Osteoblast (primary cell): Measurements from ENCODE around the gene GSG1L2. TPM values are rescaled to one million over a fixed set of nuclear protein-coding genes. Genes with fewer than 3 reads are reported as not detected.
"Not testable (repeated sequence)": the region's sequence is repeated elsewhere in the genome, so short reads cannot be mapped to it uniquely, and the experiment has no call there.

Experiments
- DNase-seq: peaks from one replicate; pipeline ENCODE4 v3.0.0; 2011; ENCODE audit warnings: low spot score, mixed read lengths; ENCODE audit not compliant: insufficient read length; ENCODE audit errors: missing footprints
- H2AFZ ChIP-seq: 2 replicates; pipeline ENCODE4 v1.6.0; 2011; ENCODE audit warnings: mild to moderate bottlenecking, low read length
- H3K27ac ChIP-seq: 2 replicates; pipeline ENCODE4 v1.5.1; 2011; ENCODE audit warnings: mild to moderate bottlenecking, low read depth, low read length, moderate library complexity
- H3K27me3 ChIP-seq: 2 replicates; pipeline ENCODE4 v1.6.0; 2012; ENCODE audit warnings: mild to moderate bottlenecking, control low read depth, inconsistent platforms, low read length, moderate library complexity; ENCODE audit not compliant: insufficient read depth
- H3K36me3 ChIP-seq: 2 replicates; pipeline ENCODE4 v1.5.1; 2011; ENCODE audit warnings: mild to moderate bottlenecking, low read length, control low read depth, moderate library complexity; ENCODE audit not compliant: insufficient read depth
- H3K4me1 ChIP-seq: 2 replicates; pipeline ENCODE4 v1.5.1; 2011; ENCODE audit warnings: mild to moderate bottlenecking, low read length, control low read depth, moderate library complexity; ENCODE audit not compliant: insufficient read depth
- H3K4me2 ChIP-seq: 2 replicates; pipeline ENCODE4 v1.6.0; 2011; ENCODE audit warnings: mild to moderate bottlenecking, low read length; ENCODE audit not compliant: insufficient read depth
- H3K4me3 ChIP-seq: fragments of 200-600 bp; sonication (generic); 3 replicates; pipeline ENCODE4 v1.5.1; 2012; ENCODE audit warnings: mild to moderate bottlenecking, low read length, inconsistent platforms; ENCODE audit not compliant: insufficient read depth
- H3K79me2 ChIP-seq: 2 replicates; pipeline ENCODE4 v1.6.0; 2012; ENCODE audit warnings: mild to moderate bottlenecking, low read length, control low read depth, inconsistent platforms; ENCODE audit not compliant: insufficient read depth
- H3K9me3 ChIP-seq: 2 replicates; pipeline ENCODE4 v1.5.1; 2011; ENCODE audit warnings: low read depth, low read length, control low read depth
- H4K20me1 ChIP-seq: 2 replicates; pipeline ENCODE4 v1.6.0; 2012; ENCODE audit warnings: mild to moderate bottlenecking, low read length, control low read depth; ENCODE audit not compliant: insufficient read depth
- total RNA-seq: library from RNA; depleted of rRNA; stranded (reverse); fragments of >200 nt; gene quantifications from 2 replicates; pipeline ENCODE4 v1.2.3, GENCODE V29; 2012
- TF ChIP-seq, protein P1 (sequence below): IDR thresholded peaks from 2 replicates; pipeline ENCODE4 v1.5.1; 2011; ENCODE audit warnings: mild to moderate bottlenecking, low read depth, low read length, moderate library complexity; ENCODE audit errors: extremely low read depth

Gene GSG1L2
- total RNA-seq, 1 donor = not detected

DNA sequence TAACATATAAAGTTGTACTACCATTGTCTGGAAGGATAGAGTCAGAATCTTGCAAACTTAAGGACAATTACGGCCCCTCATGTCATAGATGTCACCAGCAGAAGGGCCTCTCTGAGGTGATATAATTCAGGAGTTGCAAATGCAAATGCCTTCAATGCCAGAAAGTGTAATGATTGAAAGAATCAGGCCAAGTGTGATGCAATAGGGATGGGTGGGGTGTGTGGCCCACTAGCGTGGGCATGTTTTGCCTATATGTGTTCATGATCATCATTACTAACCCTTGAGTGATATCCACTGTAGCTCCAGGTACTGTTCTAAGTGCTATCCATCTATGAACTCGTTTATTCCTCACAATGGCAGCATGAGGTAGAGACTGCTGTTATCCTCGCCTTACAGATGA lies 31.6 kb downstream of the GSG1L2 start:
- DNase-seq = no peak
- TF ChIP-seq, protein P1, sequence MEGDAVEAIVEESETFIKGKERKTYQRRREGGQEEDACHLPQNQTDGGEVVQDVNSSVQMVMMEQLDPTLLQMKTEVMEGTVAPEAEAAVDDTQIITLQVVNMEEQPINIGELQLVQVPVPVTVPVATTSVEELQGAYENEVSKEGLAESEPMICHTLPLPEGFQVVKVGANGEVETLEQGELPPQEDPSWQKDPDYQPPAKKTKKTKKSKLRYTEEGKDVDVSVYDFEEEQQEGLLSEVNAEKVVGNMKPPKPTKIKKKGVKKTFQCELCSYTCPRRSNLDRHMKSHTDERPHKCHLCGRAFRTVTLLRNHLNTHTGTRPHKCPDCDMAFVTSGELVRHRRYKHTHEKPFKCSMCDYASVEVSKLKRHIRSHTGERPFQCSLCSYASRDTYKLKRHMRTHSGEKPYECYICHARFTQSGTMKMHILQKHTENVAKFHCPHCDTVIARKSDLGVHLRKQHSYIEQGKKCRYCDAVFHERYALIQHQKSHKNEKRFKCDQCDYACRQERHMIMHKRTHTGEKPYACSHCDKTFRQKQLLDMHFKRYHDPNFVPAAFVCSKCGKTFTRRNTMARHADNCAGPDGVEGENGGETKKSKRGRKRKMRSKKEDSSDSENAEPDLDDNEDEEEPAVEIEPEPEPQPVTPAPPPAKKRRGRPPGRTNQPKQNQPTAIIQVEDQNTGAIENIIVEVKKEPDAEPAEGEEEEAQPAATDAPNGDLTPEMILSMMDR = no peak
- Histone ChIP-seq H4K20me1 (no peaks in the 10 kb centered on the region), H3K36me3 (no peaks in the 10 kb centered on the region), H3K4me1 (no peaks in the 10 kb centered on the region), H3K9me3 (no peaks in the 10 kb centered on the region), H3K4me2 (no peak overlapping the region), H3K4me3 (no peak overlapping the region), H3K27me3 (no peaks in the 10 kb centered on the region), H3K27ac (no peak overlapping the region), H2AFZ (no peak overlapping the region), H3K79me2 (no peaks in the 10 kb centered on the region)

DNA sequence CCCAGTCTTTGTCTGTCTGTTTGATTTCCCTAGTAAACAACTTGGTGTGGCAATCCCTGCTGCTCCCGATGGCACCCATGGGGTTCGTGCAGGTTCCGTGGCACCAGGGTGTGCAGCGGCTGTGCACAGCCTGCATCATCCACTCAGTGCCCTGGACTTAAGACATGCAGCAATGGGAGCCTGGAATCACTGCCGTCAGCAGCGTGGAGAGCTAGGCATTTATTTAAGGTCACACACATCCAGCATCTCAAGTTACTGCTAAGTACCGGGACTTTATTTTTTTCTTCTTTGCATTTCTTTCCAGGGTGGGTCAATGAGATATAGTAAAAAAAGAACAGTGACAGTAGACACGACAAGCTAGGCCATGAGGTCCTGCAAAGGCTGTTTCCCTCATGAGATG lies 33.3 kb downstream of the GSG1L2 start:
- Histone ChIP-seq H3K4me2 (no peak overlapping the region), H3K27me3 (no peaks in the 10 kb centered on the region), H4K20me1 (no peaks in the 10 kb centered on the region), H3K79me2 (no peaks in the 10 kb centered on the region), H2AFZ (no peak overlapping the region), H3K36me3 (no peaks in the 10 kb centered on the region), H3K9me3 (no peaks in the 10 kb centered on the region), H3K4me1 (no peaks in the 10 kb centered on the region), H3K4me3 (no peak overlapping the region), H3K27ac (no peak overlapping the region)
- no peak for DNase-seq
- TF ChIP-seq, protein P1 = no peak

DNA sequence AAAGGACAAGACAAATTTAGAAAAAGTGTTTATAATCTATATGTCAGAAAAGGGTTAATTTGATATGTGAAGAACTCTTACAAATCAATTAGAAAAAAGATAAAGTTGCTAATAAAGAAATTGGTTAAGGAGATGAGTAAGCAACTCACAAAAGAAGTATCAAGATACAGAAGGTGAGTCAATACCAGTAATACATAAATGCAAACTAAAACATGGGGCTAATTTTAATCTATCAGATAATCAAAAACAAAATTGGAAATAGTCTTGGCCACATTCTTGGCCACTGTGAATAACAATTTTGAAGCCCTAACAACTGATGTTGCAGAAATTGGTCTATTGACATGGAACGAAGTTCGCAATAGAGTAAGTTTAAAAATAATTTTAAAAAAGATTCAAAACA lies 37.3 kb downstream of the GSG1L2 start:
- Histone ChIP-seq H3K4me1 (no peaks in the 10 kb centered on the region), H3K9me3 (no peaks in the 10 kb centered on the region), H3K27me3 (no peaks in the 10 kb centered on the region), H3K4me2 (no peak overlapping the region), H4K20me1 (no peaks in the 10 kb centered on the region), H3K36me3 (no peaks in the 10 kb centered on the region), H3K4me3 (no peak overlapping the region), H3K27ac (no peak overlapping the region), H2AFZ (no peak overlapping the region), H3K79me2 (no peaks in the 10 kb centered on the region)
- TF ChIP-seq, protein P1 = no peak
- DNase-seq = no peak

DNA sequence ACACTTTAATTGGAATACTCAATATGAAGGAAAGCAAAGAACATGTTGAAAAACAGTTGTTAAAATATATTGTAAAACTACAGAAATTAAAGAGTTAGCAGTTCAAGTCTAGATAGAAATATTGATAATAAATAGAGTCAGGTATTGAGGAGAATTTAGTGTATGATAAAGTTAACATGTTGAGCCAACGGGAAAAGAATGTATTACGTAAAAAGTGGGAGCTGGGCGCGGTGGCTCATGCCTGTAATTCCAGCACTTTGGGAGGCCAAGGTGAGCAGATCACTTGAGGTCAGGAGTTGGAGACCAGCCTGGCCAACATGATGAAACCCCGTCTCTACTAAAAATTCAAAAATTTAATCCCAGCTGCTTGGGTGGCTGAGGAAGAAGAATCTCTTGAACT lies 38.4 kb downstream of the GSG1L2 start:
- not testable (repeated sequence) for H3K36me3 ChIP-seq, H3K9me3 ChIP-seq, H3K27ac ChIP-seq, H3K79me2 ChIP-seq, H3K27me3 ChIP-seq, DNase-seq, H3K4me2 ChIP-seq, H4K20me1 ChIP-seq, H2AFZ ChIP-seq, H3K4me1 ChIP-seq, H3K4me3 ChIP-seq

DNA sequence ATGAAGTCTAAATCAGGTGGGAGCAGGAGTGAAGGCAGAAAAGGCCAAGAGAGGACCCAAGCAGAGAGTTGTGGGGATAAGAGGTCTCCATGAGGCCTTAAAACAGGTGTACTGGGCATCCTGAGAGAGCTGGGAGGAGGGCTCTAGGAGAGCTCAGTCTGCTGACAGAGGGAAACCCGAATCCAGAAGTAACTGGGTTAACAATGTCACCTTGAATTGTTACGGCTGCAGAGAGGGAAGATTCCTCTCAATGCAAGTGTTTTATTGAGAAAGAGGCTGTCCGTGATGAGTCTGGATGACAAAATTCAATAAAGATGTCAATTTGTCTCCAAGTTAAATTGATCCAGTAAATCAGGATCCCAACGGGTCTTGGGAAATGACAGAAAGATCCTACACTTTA lies 38.8 kb downstream of the GSG1L2 start:
- H3K79me2 ChIP-seq = no peaks in the 10 kb centered on the region
- DNase-seq = no peak
- TF ChIP-seq, protein P1 = no peak
- H3K27ac ChIP-seq = no peak overlapping the region
- H3K4me3 ChIP-seq = no peak overlapping the region
- no peaks in the 10 kb centered on the region for H3K9me3 ChIP-seq
- no peaks in the 10 kb centered on the region for H3K27me3 ChIP-seq
- H3K36me3 ChIP-seq = no peaks in the 10 kb centered on the region
- H3K4me1 ChIP-seq = no peaks in the 10 kb centered on the region
- H4K20me1 ChIP-seq = no peaks in the 10 kb centered on the region
- no peak overlapping the region for H3K4me2 ChIP-seq
- H2AFZ ChIP-seq = no peak overlapping the region
